ENCODE measurements around the gene DGCR6L. TPM values are rescaled to one million over a fixed set of nuclear protein-coding genes. Genes with fewer than 3 reads are reported as not detected.
"Not testable (repeated sequence)": the region's sequence is repeated elsewhere in the genome, so short reads cannot be mapped to it uniquely, and the experiment has no call there.

The DGCR6L gene
- total RNA-seq, 1 experiment from 2014 or later = 38.6 TPM

- H3K56ac ChIP-seq (ENCODE audit: insufficient read length, low read depth, low read length); H3K27me3 ChIP-seq (ENCODE audit: insufficient read depth, low read length); H3K79me1 ChIP-seq (ENCODE audit: insufficient read depth, low read depth, low read length, poor library complexity, severe bottlenecking); H3K27me3 Mint-ChIP-seq (ENCODE audit: low read depth); H2BK20ac ChIP-seq (ENCODE audit: low read depth, low read length, poor library complexity, severe bottlenecking); H3K27ac Mint-ChIP-seq; H3K4ac ChIP-seq (ENCODE audit: low read depth, low read length); H2AK5ac ChIP-seq (ENCODE audit: insufficient read length, low read length); H3K4me1 ChIP-seq (ENCODE audit: insufficient read depth, low read length); H4K20me1 ChIP-seq (ENCODE audit: control insufficient read depth, insufficient read depth, insufficient read length); H3K18ac ChIP-seq (ENCODE audit: insufficient read length, low read depth, low read length); H3K27ac ChIP-seq (ENCODE audit: insufficient read length, low read depth, low read length); H2BK15ac ChIP-seq (ENCODE audit: low read depth, low read length); H3K9me3 ChIP-seq (ENCODE audit: control insufficient read depth, low read depth, low read length); H3K9ac ChIP-seq (ENCODE audit: extremely low read depth, insufficient read length, low read length); H3K4me3 Mint-ChIP-seq; H2AFZ ChIP-seq (ENCODE audit: low read length); H3T11ph ChIP-seq (ENCODE audit: low read length); H3K23me2 ChIP-seq (ENCODE audit: insufficient read length, low read depth, low read length, poor library complexity, severe bottlenecking); H2BK5ac ChIP-seq (ENCODE audit: insufficient read length, low read length); H3K4me2 ChIP-seq (ENCODE audit: insufficient read depth, insufficient read length, low read length); H2BK12ac ChIP-seq (ENCODE audit: insufficient read length, low read depth, low read length); H4K5ac ChIP-seq (ENCODE audit: insufficient read length, low read depth, low read length); H4K8ac ChIP-seq (replicated peaks; ENCODE audit: insufficient read length, low read depth, low read length); H3K36me3 Mint-ChIP-seq (ENCODE audit: insufficient read depth in 1 of 3, low read depth in 3 of 3); H3K9me3 Mint-ChIP-seq; H3K23ac ChIP-seq (ENCODE audit: insufficient read length, low read depth, low read length); H3K79me2 ChIP-seq (ENCODE audit: insufficient read depth, low read length); H3K14ac ChIP-seq (ENCODE audit: insufficient read depth, low read length); H4K91ac ChIP-seq (ENCODE audit: insufficient read length, low read depth, low read length); H2BK120ac ChIP-seq (ENCODE audit: low read depth, low read length, poor library complexity, severe bottlenecking): not testable (repeated sequence)
- DNase-seq = peak; percentile 45
- no CpG with 5 or more reads among the region's 11 CpGs for WGBS (ENCODE audit: extremely low coverage, insufficient read length, low lambda C conversion rate)
- H3K4me1 Mint-ChIP-seq = peaks cover 11 to 12% of the 10 kb centered on the region in 2 experiments
- peak; percentile 45 for TF ChIP-seq CTCF (conservative IDR thresholded peaks at IDR 0.05)
Observed at GRCh38 chr22:20313306-20314077, 6.4 kb downstream of the DGCR6L start.

All from H9 (cell line).